HepG2 (cell line): Measurements from ENCODE around the gene DENND5A. TPM values are rescaled to one million over a fixed set of nuclear protein-coding genes. Genes with fewer than 3 reads are reported as not detected.

ENCODE experiments used
- ATAC-seq: fragments of 200-7000 bp; cut with Tn5 transposase; 3 replicates; pipeline ENCODE4 v1.9.1; 2020; ENCODE audit warnings: mild to moderate bottlenecking, moderate library complexity
- BruUV-seq: library from RNA; stranded (reverse); fragments of 400-500 nt; replicated peaks from 2 replicates; lab custom pipeline; 2021; lab: Mats Ljungman, UMichigan
- CTCF ChIA-PET: fragments of 300-600 bp; formaldehyde crosslinking; extraction: SDS; loops from one replicate; lab custom pipeline; 2021; ENCODE audit warnings: low total read pairs, inconsistent platforms, low intra/inter-chr PET ratio; lab: Yijun Ruan, JAX
- POLR2A ChIA-PET: fragments of 350-600 bp; sonication (Branson Sonifier 250); formaldehyde crosslinking; loops from one replicate; lab custom pipeline; 2020; ENCODE audit warnings: antibody characterized with exemption, inconsistent platforms; lab: Yijun Ruan, JAX
- DNase-seq: peaks from one replicate; pipeline ENCODE4 v3.0.0-alpha.2; 2015; ENCODE audit warnings: low spot score
- FAIRE-seq: peaks from 3 replicates; lab custom pipeline; 2011; peaks lifted over from hg19 to GRCh38; lab: Jason Lieb, UNC
- H2AFZ ChIP-seq: one replicate; pipeline ENCODE4 v1.6.1; 2011; ENCODE audit warnings: low read length, inconsistent platforms
- H3K27ac ChIP-seq: fragments of 300-600 bp; 3 replicates; pipeline ENCODE4 v1.8.0; 2011; ENCODE audit warnings: mixed run types, mild to moderate bottlenecking, mixed read lengths, low read length, inconsistent platforms; ENCODE audit not compliant: insufficient read depth; ENCODE audit errors: extremely low read length
- H3K27me3 ChIP-seq, 2 experiments: fragments of 200-600 bp in 1 of 2; 2 replicates in 1 of 2; 3 replicates in 1 of 2; pipeline versions ENCODE4 v1.6.0 to v1.8.0; 2011; ENCODE audit warnings: low read length in 2 of 2, mild to moderate bottlenecking in 2 of 2, moderate library complexity in 2 of 2, inconsistent platforms in 1 of 2; ENCODE audit not compliant: insufficient read depth in 2 of 2, control insufficient read depth in 1 of 2
- H3K36me3 ChIP-seq, 2 experiments: fragments of 200-600 bp in 1 of 2; replicated peaks in 1 of 2; 2 replicates in 1 of 2; 3 replicates in 1 of 2; pipeline versions ENCODE4 v1.5.1 to v1.8.0; 2011; ENCODE audit warnings: low read length in 2 of 2, inconsistent platforms in 1 of 2; ENCODE audit not compliant: insufficient read depth in 2 of 2, control insufficient read depth in 1 of 2
- H3K4me1 ChIP-seq: 2 replicates; pipeline ENCODE4 v1.5.1; 2012; ENCODE audit warnings: low read length, inconsistent platforms; ENCODE audit not compliant: insufficient read depth
- H3K4me2 ChIP-seq: 2 replicates; pipeline ENCODE4 v1.6.0; 2011; ENCODE audit warnings: low read depth, low read length, inconsistent platforms
- H3K4me3 ChIP-seq, 3 experiments: fragments of 200-600 bp in 1 of 3; sonication (generic), shearing (Covaris generic) in 1 of 3; replicated peaks in 1 of 3; 2 replicates each; pipeline ENCODE4 v1.5.1; 2011 to 2016; ENCODE audit warnings: low read length in 3 of 3, inconsistent platforms in 2 of 3, low read depth in 2 of 3, mild to moderate bottlenecking in 2 of 3, control low read depth in 1 of 3, mixed read lengths in 1 of 3; ENCODE audit not compliant: insufficient read depth in 1 of 3
- H3K79me2 ChIP-seq: one replicate; pipeline ENCODE4 v1.6.1; 2011; ENCODE audit warnings: low read length, inconsistent platforms; ENCODE audit not compliant: insufficient read depth
- H3K9ac ChIP-seq: 2 replicates; pipeline ENCODE4 v1.6.0; 2011; ENCODE audit warnings: mild to moderate bottlenecking, low read depth, low read length, inconsistent platforms; ENCODE audit not compliant: insufficient read depth
- H3K9me3 ChIP-seq: 2 replicates; pipeline ENCODE4 v1.5.1; 2012; ENCODE audit warnings: mild to moderate bottlenecking, low read length
- H4K20me1 ChIP-seq: 2 replicates; pipeline ENCODE4 v1.6.0; 2011; ENCODE audit warnings: inconsistent platforms, mild to moderate bottlenecking, low read length, moderate library complexity; ENCODE audit not compliant: insufficient read depth
- DDIT3 ChIP-seq: sonication (generic); formaldehyde crosslinking; IDR thresholded peaks from 2 replicates; pipeline ENCODE4 v1.4.0; 2020; ENCODE audit warnings: mild to moderate bottlenecking, missing genetic modification reagents
- HOXA3 ChIP-seq: sonication (generic); formaldehyde crosslinking; IDR thresholded peaks from 2 replicates; pipeline ENCODE4 v1.5.0; 2020; ENCODE audit warnings: missing genetic modification reagents
- KMT2A ChIP-seq: sonication (generic); formaldehyde crosslinking; IDR thresholded peaks from 2 replicates; pipeline ENCODE4 v1.4.0; 2020; ENCODE audit warnings: missing genetic modification reagents
- NR3C1 ChIP-seq: sonication (generic); formaldehyde crosslinking; IDR thresholded peaks from 2 replicates; pipeline ENCODE4 v1.4.0; 2020; ENCODE audit warnings: missing genetic modification reagents
- TAF15 ChIP-seq: fragments of 200-400 bp; formaldehyde crosslinking; IDR thresholded peaks from one replicate; pipeline ENCODE4 v1.6.1; 2018; ENCODE audit warnings: mild to moderate bottlenecking, low read depth, low read length; ENCODE audit not compliant: poor library complexity, severe bottlenecking
- ZNF614 ChIP-seq: IDR thresholded peaks from 2 replicates; pipeline ENCODE4 v1.6.1; 2018; ENCODE audit warnings: missing biosample characterization, missing genetic modification reagents, inconsistent platforms, borderline replicate concordance
- WGBS: methylation state at CpG from one replicate; pipeline ENCODE4 v1.1.6; 2017; ENCODE audit warnings: low lambda C conversion rate; 5-methylcytosine and 5-hydroxymethylcytosine counted together
- in situ Hi-C: cut with HindIII; loops from 2 replicates; pipeline ENCODE4 v1.10.0; 2017; ENCODE audit warnings: low pct_unique_long_range_greater_than_20kb; ENCODE audit not compliant: extremely low pct_ligation_motif_present
- intact Hi-C: fragments of 100-400 bp; cut with micrococcal nuclease; formaldehyde crosslinking; loops from one replicate; pipeline ENCODE4 v1.10.0; 2022; ENCODE audit not compliant: unreplicated experiment
- polyA plus RNA-seq, 8 experiments: library from polyadenylated mRNA; depleted of rRNA in 3 of 8; stranded (reverse) in 7 of 8; unstranded in 1 of 8; fragments of >200 nt; fragmentation: Illumina TruSeq in 4 of 8; extraction: Trizol in 4 of 8; gene quantifications; 2 replicates each; pipeline versions ENCODE4 v1.2.1 to v1.2.3, GENCODE V29; 2011 to 2016; ENCODE audit warnings: low read depth in 4 of 8, missing spikeins in 1 of 8, mixed read lengths in 1 of 8; ENCODE audit not compliant: insufficient read depth in 1 of 8
- total RNA-seq, 5 experiments: library from RNA; depleted of rRNA; stranded (reverse); fragments of >200 nt; fragmentation: Illumina TruSeq; extraction: Trizol; gene quantifications; 2 replicates each; pipeline ENCODE4 v1.2.3, GENCODE V29; 2016; ENCODE audit warnings: low read depth in 1 of 5
- TF ChIP-seq, protein P1 (sequence below): sonication (generic); formaldehyde crosslinking; IDR thresholded peaks from 2 replicates; pipeline ENCODE4 v1.4.0; 2020; ENCODE audit warnings: low read depth, mild to moderate bottlenecking, missing genetic modification reagents

The DENND5A gene
- total and polyA plus RNA-seq, 2 of the 13 experiments (the other 11 are each of a cell fraction or from before 2014, with no cell fraction given): 63.3 to 145 TPM

GRCh38 chr11:9211322-9211721, 53.8 kb downstream of the DENND5A start:
- Histone ChIP-seq H3K4me1 (peaks cover 32% of the 10 kb centered on the region), H2AFZ (no peak overlapping the region), H3K9ac (no peak overlapping the region), H3K36me3 (0 out of 5 replicates have a peak, but pooled peaks cover 0 to 4% of the 10 kb centered on the region in 2 experiments), H3K9me3 (no peaks in the 10 kb centered on the region), H3K79me2 (peaks cover 80% of the 10 kb centered on the region), H3K4me2 (no peak overlapping the region), H3K27ac (no peak overlapping the region), H3K4me3 (no peak overlapping the region), H4K20me1 (0 out of 2 replicates have a peak, but pooled peaks cover 10% of the 10 kb centered on the region), H3K27me3 (no peaks in the 10 kb centered on the region)
- 91% methylated on average over 3 of the region's 3 CpGs for WGBS
- DNase-seq (no peak), ATAC-seq (no peak)
- in situ Hi-C loops: no loop called here
- CTCF ChIA-PET: no interaction called here
- intact Hi-C loops: no loop called here
- no peak for TF ChIP-seq DDIT3 (CRISPR knock-in tag)
- no peak for TF ChIP-seq ZNF614 (CRISPR knock-in tag)
- TF ChIP-seq KMT2A (CRISPR knock-in tag): no peak
- TF ChIP-seq, protein P1, sequence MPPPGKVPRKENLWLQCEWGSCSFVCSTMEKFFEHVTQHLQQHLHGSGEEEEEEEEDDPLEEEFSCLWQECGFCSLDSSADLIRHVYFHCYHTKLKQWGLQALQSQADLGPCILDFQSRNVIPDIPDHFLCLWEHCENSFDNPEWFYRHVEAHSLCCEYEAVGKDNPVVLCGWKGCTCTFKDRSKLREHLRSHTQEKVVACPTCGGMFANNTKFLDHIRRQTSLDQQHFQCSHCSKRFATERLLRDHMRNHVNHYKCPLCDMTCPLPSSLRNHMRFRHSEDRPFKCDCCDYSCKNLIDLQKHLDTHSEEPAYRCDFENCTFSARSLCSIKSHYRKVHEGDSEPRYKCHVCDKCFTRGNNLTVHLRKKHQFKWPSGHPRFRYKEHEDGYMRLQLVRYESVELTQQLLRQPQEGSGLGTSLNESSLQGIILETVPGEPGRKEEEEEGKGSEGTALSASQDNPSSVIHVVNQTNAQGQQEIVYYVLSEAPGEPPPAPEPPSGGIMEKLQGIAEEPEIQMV (CRISPR knock-in tag): no peak
- TF ChIP-seq HOXA3: no peak
- TF ChIP-seq TAF15: no peak
- no peak for TF ChIP-seq NR3C1 (CRISPR knock-in tag)
- TF ChIP-seq, all 625 proteins: peak for 0
- POLR2A ChIA-PET: no interaction called here
- no peak for FAIRE-seq
- no TSS peak for BruUV-seq
